ENCODE data around the gene RHBDF1. TPM values are rescaled to one million over a fixed set of nuclear protein-coding genes. Genes with fewer than 3 reads are reported as not detected.

Gene RHBDF1
- total and polyA plus RNA-seq, 2 experiments from 2014 or later, result 22.6 to 24.5 TPM

GRCh38 chr16:62968-63391 is 9.5 kb downstream of the RHBDF1 start:
- no peak overlapping the region for H2AFZ ChIP-seq
- H3K36me3 Mint-ChIP-seq (ENCODE audit: low read depth), result peaks cover 28% of the 10 kb centered on the region
- no peaks in the 10 kb centered on the region for H3K27me3 ChIP-seq (ENCODE audit: insufficient read depth)
- no peaks in the 10 kb centered on the region for H3K9me2 ChIP-seq (ENCODE audit: insufficient read depth)
- H3K36me3 ChIP-seq (ENCODE audit: insufficient read depth), result no peaks in the 10 kb centered on the region
- H3K27ac ChIP-seq (ENCODE audit: low read depth), result no peak overlapping the region
- ATAC-seq (no peak), DNase-seq (ENCODE audit: low spot score) (no peak)
- no peaks in the 10 kb centered on the region; the same call in 1 of the 2 replicates for H4K20me1 ChIP-seq (replicated peaks; ENCODE audit: insufficient read depth)
- H3F3A ChIP-seq (replicated peaks; ENCODE audit: low read depth), result no peaks in the 10 kb centered on the region
- H3K4me1 Mint-ChIP-seq, result peaks cover 11% of the 10 kb centered on the region
- H3K27ac Mint-ChIP-seq, result no peak overlapping the region
- peaks cover 12% of the 10 kb centered on the region for H3K27me3 Mint-ChIP-seq (ENCODE audit: insufficient read depth, low read depth, poor library complexity)
- no peaks in the 10 kb centered on the region for H3K79me2 ChIP-seq (replicated peaks; ENCODE audit: insufficient read depth)
- no peak overlapping the region for H3K4me3 Mint-ChIP-seq
- no peaks in the 10 kb centered on the region; the same call in 1 of the 2 replicates for H3K4me1 ChIP-seq (ENCODE audit: insufficient read depth)
- H3K4me3 ChIP-seq, result no peak overlapping the region
- TF ChIP-seq EZH2phosphoT487 (IDR thresholded peaks at IDR 0.05; ENCODE audit: unreplicated experiment) (no peak), CTCF (conservative IDR thresholded peaks at IDR 0.05; ENCODE audit: low read depth in 2 of 2) (no peak), ETS1 (IDR thresholded peaks at IDR 0.05) (no peak), ZNF331 (CRISPR knock-in tag; IDR thresholded peaks at IDR 0.05; ENCODE audit: low read depth) (no peak), JUNB (IDR thresholded peaks at IDR 0.05; ENCODE audit: unreplicated experiment) (no peak), POLR2AphosphoS5 (IDR thresholded peaks at IDR 0.05; ENCODE audit: low read depth) (no peak), REST (IDR thresholded peaks at IDR 0.05; ENCODE audit: unreplicated experiment) (no peak), STAT1 (IDR thresholded peaks at IDR 0.05; ENCODE audit: unreplicated experiment) (no peak)
- H3K4me2 ChIP-seq, result no peak overlapping the region
- H3K9me3 Mint-ChIP-seq, result no peaks in the 10 kb centered on the region

Measured in GM23338 (cell line).